Measurements from ENCODE around the gene MXD4.

The MXD4 gene

GRCh38 chr4:2261853-2262144, at the start of gene MXD4:
Gene MXD4 (minus strand): TSS chr4:2262109. CDS start chr4:2261980, 129 bp downstream.
- DNase-seq (ENCODE audit: low read depth in 2 of 2) = no peak

GRCh38 chr4:2306773-2307410, 45.0 kb upstream of the MXD4 start:
- no peak for DNase-seq (ENCODE audit: low read depth in 2 of 2)

- no peak for DNase-seq (ENCODE audit: low read depth in 2 of 2)
These were observed 44.0 kb upstream of the MXD4 start for GRCh38 chr4:2305766-2306501.

- DNase-seq (ENCODE audit: low read depth in 2 of 2) = no peak
These were observed 43.1 kb upstream of the MXD4 start for GRCh38 chr4:2304877-2305561.

- DNase-seq (ENCODE audit: low read depth in 2 of 2) = no peak
These were observed 42.5 kb upstream of the MXD4 start for GRCh38 chr4:2304321-2304876.

GRCh38 chr4:2303686-2304320, 41.9 kb upstream of the MXD4 start:
- no peak for DNase-seq (ENCODE audit: low read depth in 2 of 2)

- no peak for DNase-seq (ENCODE audit: low read depth in 2 of 2)
These were observed 41.3 kb upstream of the MXD4 start for GRCh38 chr4:2303121-2303685.

- DNase-seq (ENCODE audit: low read depth in 2 of 2) = no peak
These were observed 40.6 kb upstream of the MXD4 start for GRCh38 chr4:2302387-2303119.

- DNase-seq (ENCODE audit: low read depth in 2 of 2) = no peak
These were observed 39.9 kb upstream of the MXD4 start for GRCh38 chr4:2301806-2302205.

GRCh38 chr4:2301225-2301642, 39.3 kb upstream of the MXD4 start:
- DNase-seq (ENCODE audit: low read depth in 2 of 2) = no peak

GRCh38 chr4:2300431-2301224, 38.7 kb upstream of the MXD4 start:
- DNase-seq (ENCODE audit: low read depth in 2 of 2) = no peak

GRCh38 chr4:2299794-2300193, 37.9 kb upstream of the MXD4 start:
- DNase-seq (ENCODE audit: low read depth in 2 of 2) = no peak

- no peak for DNase-seq (ENCODE audit: low read depth in 2 of 2)
These were observed 36.7 kb upstream of the MXD4 start for GRCh38 chr4:2298532-2298991.

- no peak for DNase-seq (ENCODE audit: low read depth in 2 of 2)
These were observed 36.0 kb upstream of the MXD4 start for GRCh38 chr4:2297606-2298531.

- no peak for DNase-seq (ENCODE audit: low read depth in 2 of 2)
These were observed 35.0 kb upstream of the MXD4 start for GRCh38 chr4:2296631-2297601.

GRCh38 chr4:2295900-2296442, 34.1 kb upstream of the MXD4 start:
- no peak for DNase-seq (ENCODE audit: low read depth in 2 of 2)

- DNase-seq (ENCODE audit: low read depth in 2 of 2) = no peak
These were observed 33.6 kb upstream of the MXD4 start for GRCh38 chr4:2295500-2295899.

- no peak for DNase-seq (ENCODE audit: low read depth in 2 of 2)
These were observed 30.8 kb upstream of the MXD4 start for GRCh38 chr4:2292646-2293108.

Data from stimulated activated CD8-positive, alpha-beta memory T cell treated with anti-CD3 and anti-CD28 coated beads, Interleukin-15, amount 100 ng/mL, for 4 hours (primary cell).